GM18907 (cell line): Measurements from ENCODE around the gene EPX.
A peak's percentile ranks its signal among the peaks of the same experiment; 100 is the strongest.

Source experiments
- ATAC-seq: cut with Tn5 transposase; IDR thresholded peaks from one replicate; pipeline ENCODE4 v1.9.1; 2021; ENCODE audit warnings: mild to moderate bottlenecking, moderate library complexity; ENCODE audit not compliant: unreplicated experiment

The EPX gene

DNA sequence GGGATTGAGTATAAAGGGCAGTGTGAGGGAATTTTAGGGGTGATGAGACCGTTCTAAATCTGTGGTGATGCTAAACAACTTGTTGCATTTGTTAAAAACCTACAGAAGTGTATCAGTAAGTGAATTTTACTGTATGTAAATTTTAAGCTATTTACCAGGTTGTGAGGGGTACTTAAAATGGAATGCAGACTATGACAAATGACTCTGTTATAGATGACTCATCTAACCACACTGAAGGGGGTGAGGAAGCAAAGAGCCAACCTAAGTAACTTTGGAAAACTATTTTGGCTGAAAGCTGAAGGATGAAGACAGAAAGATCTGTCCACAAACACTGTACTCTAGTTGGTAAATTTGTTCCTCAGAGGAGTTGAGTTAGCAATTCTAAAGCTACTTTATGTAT, 31.8 kb downstream of the EPX start:
- no peak for ATAC-seq

DNA sequence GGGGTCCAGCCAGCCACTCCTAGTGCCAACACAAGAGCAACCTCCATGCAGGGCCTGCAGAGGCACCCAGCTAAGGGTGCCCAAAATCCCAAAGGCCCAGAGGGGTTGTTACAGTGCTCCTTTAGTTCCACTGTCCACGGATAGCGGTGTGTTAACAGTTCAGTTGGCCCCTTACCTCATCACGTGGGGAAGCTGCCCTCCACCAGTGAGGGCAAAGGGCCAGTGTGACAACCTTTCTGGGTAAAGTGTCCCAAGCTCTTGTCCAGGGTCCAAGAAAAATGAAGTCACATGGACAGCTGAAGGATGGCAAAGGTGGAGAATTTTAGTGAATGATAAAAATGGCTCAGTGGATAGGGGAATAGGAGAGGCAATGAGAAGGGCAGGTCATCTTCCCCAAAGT, 35.2 kb downstream of the EPX start:
- ATAC-seq: no peak

DNA sequence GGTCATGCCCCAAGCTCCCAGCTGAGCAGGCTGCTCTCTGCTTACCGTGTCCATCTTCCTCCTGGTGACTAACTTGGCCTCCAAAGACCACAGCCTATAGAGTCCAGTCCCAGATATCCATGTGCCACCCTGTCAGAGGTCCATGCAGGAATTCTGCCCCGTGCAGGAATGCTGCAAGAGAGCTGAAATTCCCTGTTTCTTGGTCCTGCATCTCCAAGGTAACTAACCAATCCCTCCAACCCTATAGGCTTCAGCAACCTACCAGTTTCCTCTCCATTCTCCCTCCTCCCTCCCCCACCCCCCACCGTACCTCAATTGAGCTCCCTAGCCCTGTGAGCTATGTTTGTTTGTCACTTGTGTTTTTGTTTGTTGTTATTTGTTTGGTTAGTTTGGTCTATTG, 36.2 kb downstream of the EPX start:
- ATAC-seq: no peak

DNA sequence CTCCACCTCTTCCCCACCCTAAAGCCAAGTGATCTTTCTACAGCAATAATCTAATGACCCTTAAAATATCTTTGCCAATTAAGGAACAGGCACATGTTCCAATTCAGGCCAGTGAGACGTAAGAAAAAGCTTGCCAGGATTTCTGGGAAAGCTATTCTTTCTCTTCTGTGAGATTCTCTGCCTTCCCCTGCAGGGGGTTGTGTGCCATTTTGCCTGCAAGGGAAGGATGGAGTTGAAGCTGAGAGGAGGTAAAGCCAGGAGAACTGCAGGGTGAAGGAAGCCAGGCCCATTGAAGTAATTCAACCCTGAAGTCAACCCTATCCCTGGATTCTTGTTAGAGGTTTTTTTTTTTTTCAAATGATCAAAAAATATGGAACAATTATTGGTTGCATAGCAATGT, 36.9 kb downstream of the EPX start:
- no peak for ATAC-seq

DNA sequence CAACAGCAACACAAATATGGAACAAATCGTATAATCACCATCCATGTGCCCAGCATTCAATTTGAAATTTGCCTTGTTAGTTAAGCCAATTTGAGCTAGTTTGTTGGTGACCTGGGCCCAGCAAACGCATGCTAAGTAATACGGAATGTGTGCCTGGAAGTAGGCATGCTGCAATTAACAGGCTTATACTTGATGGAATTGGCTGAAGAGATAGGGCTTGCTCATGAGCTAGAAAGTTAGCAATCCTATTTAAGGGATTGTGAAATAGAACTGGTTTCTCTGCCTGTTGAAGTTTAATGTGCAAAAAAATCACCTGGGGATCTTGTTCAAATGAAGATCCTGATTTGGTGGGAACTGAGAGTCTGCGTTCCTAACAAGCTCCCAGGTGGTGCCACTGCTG, 37.4 kb downstream of the EPX start:
- no peak for ATAC-seq

DNA sequence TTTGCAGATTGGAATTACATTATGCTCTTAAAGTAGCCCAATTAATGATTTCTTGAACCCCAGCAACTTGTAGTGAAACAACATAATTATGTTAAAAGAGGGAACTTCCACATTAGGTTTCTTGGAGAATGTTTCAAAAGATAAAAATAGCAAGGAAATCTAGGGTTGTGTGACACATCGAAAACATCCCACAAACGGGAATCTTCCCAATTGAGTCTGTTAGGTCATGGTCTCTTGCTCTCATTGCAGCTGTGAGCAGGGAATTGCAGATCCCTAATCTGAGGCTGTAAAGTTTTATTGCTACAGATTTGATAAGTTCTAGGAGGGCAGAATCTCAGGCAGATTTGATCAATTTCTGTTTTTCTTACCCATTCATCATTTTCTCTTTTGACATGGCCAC, 39.1 kb downstream of the EPX start:
- ATAC-seq: no peak

DNA sequence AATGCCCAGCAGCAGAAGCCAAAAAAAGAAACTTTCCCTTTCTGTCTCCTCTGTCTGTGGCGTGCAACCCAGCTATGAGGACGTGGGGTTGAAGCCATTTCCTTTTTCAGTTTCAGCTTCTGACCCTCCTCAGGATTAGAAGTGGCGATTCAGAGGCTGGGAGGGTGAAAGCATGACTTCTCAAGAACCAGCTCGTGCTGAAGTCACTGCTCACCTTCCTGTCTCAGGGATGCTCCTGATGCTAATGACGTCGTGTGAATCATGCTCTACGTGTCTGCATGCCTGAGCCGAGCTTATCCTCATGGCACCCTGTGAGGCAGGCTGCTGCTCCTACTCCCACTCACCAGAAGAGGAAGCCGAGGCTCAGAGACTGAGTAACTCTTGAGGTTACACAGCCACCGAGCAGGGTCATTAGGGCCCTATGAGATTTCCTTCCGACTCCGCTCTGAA, 40.2 kb downstream of the EPX start:
- peak; percentile 83 for ATAC-seq

DNA sequence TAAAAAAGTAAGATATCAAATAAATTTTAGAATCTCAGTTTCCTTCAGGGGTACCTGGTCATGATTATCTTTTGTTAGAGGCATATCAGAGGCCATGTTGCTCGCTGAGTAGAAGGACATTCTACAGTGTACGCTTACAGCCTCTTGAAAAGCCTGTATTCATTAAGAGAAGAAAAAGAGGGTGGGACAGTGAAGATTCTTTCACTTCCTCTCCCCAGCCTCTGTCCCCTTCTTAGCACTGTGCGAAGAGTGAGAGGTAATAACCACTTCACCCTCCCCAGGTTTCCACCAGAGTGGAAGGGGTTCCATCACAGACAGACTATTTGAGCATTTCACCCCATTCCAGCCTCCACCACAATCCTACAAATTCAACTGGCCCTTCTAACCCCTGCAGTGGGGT, 41.0 kb downstream of the EPX start:
- ATAC-seq: peak; percentile 60

DNA sequence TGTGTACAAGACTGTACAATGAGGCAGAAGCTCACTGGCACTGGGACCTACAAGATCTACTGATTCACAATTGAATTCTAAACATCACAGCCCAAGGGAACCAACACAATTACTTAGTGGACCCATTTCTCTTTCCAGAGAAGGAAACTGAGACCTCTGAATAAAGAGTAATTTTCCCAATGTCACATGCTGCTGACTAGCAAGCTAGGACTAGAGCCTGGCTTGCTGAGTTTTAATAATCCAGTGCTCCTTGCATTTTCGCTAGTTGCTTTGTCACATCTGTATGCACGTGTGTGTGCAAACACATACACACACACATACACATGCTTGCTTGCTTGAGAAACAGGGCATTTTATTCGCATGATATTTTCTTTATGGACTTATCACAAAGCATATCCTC, 42.0 kb downstream of the EPX start:
- no peak for ATAC-seq

DNA sequence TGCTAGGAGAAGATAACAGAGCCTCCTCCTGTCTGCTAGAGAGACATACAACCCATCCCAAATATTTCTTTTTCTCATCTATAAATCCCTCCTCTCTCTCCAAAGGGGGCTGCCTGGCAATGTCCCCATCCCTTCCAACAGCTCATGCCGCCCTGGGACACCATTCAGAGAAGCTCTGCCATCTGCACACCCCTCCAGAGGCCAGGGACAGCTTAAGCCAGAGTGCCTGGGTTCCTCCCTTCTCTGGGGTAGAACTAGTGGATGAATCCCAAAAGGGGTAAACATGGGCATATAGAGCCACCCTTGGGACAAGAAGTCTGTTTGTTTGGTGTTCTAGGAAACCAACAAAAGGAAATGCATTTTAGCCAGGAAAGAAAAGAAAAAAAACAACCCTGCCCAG, 43.3 kb downstream of the EPX start:
- no peak for ATAC-seq

DNA sequence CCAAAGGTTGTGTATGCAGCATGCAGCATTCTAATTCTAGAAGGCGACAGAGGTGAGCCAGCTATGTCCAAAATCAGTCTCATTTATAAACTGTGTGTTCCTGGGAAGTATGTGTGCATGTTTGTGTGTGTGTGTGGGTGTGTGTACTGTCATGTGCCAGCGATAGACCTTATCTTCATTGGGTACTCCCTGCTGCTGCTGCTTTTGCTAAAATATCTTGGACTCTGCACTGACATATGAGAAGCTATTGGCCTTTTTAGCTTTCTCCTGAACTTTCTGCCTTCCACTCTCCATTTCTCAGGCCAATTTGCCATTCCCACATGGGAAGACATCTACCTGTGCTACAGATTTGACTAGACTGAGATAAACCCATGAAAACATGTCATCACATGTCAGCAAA, 43.9 kb downstream of the EPX start:
- no peak for ATAC-seq

DNA sequence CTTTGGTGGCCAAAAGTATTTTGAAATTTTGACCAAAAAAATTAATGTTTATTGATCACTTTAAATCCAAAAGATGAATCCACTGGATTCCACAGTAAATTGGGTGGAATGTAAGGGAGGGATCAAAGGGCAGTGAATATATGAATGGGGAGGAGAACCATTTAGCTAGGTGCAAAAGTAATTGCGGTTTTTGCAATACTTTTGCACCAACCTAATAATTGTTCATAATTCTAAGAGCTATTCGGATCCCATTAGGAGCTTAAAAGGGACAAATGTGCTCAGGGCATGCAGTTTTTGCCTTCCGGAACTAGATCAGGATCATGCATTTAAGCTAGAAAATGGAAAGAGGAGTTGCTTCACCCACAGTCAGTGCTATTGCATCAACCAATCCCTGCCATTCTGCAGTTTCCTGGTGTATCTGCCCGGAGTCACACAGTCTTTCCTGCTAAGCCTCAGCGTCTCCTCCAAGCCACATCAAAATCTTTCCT, 45.7 kb downstream of the EPX start, which contains the start of gene LPO:
LPO (plus strand) TSS at position 438 of the 488 bp plus-strand sequence. CDS start 4,396 bp downstream, outside the sequence.
- ATAC-seq: no peak

DNA sequence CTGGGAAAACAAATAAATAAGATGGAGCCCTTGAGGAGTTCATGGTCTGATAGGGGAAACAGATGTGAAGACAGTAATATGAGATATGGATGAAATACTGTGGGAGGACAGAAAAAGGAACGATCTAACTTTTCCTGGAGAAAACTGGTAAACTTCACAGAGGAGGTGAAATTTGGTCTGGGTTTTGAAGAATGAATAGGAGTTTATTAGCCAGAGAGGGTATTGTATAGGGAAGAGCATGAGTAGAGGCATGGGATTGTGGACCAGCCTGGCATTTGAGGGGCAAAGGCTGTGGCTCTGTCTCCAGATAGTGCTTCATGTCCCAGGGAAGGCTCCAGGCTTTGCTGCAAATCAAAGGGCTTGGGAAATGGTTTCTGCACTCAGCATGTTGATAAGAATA, 47.5 kb downstream of the EPX start:
- no peak for ATAC-seq

DNA sequence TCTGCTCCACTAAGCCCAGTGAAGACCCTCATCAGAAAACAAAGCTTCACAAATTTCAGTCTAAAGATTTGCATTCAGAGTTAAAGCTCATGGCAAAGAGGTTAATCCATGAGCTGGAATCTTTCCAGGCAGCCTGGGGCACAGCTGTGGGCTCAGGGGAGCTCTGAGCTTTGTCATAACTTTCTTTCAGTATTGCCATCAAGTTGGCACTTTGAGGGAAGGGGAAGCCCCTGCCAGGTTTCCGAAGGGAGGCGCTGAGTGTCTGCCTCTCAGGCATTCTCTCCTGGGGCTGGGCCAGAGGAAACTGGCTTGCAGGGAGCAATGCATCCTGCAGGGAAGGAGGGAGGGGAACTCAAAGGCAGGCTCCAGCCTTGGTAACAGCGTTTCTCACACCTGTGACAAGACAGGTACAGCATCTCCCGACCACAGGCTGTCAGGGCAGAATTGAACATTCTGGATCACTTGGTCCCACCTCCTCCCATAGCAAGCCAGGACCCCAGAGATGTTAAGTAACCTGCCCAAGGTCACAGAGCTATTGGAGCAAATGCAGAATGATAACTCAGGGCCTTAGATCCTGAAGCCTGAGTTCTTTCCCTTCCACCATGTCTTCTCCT, 49.8 kb downstream of the EPX start:
- ATAC-seq: no peak

DNA sequence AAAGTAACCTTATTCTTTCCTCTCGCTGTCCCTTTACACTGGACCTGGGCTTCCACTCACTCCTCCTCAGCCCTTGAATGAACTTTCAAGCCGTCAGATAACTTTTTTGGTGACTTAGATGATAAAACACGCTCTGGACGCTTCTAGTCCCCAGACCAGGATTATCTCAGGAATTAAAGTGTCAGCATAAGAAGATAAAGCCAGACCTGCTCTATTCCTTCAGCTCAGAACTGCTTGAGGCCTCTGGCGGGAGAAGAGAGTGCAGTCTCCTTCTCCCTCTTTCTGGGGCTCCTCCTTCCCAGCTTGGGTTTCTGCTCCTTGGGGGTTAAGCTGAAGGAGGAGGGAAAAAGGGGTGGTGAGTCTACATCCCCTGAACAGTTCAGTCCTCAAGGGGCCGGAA, 52.4 kb downstream of the EPX start:
- ATAC-seq: no peak

DNA sequence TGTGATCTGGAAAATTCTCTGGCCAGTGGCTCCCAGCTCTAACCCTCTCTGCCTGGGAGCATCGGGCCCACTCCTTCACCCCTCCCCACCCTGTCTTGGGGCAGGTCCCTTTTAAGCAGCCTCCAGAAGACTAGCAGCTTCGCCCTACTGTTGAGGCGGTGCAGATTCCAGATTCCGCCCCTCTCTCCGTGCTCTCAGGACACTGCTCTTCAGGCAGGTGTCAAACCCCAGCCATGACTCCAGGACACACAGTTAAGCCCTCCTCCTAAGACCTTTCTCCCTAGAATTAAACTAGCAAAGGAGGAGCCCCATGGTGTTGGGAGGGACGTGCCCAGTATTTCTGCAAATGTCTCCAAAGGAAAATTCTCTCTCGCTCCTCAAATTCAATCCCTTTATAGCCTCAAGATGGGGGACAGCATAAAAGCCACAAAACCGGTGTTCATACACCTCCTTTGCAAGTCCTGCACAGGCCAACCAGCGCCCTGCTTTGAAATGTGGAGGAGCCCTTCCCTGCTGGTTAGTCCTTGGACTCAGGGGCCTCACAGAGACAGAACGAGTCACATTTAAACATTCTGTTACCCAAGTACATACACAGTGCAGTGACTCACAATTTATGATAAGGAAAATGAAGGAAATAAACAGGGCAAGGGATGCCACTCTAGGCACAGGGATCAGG, 53.0 kb downstream of the EPX start:
- ATAC-seq: no peak

DNA sequence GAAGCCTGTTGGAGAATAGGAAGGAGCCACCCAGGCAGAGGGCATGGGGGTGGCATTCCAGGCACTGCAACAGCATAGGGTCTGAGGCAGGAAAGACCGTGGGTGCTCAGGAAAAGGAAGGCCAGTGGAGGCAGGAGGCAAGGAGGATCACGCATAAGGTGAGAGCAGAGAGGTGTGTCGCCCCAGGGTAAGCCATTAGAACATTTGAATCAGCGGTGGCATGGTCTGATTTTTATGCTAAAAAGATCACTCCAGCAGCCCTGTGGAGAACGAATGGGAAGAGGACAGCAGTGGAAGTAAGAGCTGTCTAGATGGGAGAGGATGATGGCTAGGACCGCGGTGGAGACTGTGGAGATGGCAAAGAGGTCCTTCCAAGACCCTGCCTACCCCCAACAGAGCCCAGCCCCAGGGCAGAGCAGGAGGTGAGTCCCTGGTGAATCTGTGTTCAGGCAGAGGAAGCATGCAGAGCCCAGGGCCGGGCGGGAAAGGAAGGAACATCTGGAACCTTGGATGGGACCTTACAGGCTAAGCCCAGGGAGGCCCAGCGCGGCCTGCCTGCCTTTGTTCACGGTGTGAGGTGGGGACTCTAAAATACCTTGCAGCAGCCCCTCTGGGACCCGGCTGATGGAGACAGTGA, 53.7 kb downstream of the EPX start:
- no peak for ATAC-seq

DNA sequence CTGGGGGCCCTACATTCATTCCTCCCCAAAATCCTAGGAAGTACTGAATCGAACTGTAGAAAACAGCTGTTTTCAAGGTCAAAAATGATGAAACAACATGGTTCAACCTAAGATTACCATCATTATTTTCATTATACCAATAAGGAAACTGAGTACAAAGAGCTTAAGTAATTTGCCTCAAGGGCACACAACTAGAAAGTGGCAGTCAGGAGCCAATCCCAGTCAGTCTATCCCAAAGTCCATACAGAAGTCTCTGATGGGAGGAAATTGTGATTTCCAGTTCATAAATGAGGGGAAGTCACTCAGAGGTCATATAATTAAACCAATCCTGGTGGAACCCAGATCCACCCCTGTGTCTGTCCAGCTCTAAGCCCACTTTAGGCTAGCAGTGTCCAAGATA, 54.3 kb downstream of the EPX start:
- ATAC-seq: no peak

DNA sequence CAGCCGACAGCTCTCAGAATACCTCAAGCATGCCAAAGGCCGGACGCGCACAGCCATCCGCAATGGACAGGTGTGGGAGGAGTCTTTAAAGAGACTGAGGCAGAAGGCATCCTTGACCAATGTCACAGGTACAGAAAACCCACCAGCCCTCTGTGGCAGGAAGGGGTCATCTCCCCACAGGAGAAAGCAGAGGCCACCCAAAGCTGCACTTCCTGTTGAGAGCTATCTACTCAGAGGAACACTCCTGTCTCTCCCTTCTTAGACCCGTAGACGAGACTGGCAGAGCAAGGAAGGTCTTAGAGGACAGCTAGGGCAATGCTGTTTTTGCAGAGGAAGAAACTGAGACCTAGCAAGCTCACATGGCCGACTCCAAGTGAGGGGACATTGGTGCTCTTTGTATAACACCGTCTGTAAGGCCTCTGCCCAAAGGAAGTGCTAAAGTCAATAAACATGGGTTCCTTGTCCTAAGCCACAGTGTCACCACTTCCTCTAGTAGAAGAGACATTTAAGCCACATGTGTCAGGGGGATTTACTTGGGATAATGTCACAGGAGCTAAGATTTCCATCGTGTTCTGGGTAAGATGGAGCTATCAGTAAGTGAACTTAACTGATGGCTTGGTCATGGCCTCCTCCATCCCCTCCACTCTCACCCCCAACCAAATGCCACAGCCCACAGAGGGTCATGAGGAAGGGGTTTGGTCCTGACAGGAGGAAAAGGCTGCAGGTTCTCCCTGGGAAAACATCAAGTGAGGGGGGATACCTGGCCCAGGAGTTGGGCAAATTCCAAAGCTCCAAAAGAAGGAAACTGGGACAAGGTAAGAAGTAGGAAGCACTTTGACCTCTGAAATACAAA, 55.2 kb downstream of the EPX start:
- ATAC-seq: no peak

DNA sequence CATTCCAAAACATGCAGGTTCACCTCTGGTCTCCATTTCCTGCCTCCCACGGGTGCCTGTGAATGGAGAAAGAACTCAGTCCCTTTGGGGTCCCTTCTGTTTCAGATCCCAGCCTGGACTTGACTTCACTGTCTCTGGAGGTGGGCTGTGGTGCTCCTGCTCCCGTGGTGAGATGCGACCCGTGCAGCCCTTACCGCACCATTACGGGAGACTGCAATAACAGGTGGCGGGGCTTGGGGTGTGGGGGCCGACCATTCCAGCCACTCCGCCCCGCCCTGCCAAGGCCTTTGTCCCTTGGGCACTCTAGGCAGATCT, 56.4 kb downstream of the EPX start:
- no peak for ATAC-seq
